GM12875 (cell line): ENCODE data around the gene IQCN.
A peak's percentile ranks its signal among the peaks of the same experiment; 100 is the strongest.

Experiments used
- H3K4me3 ChIP-seq: one replicate; pipeline ENCODE4 v1.5.1; 2011; ENCODE audit warnings: low read depth, low read length, control low read depth
- TF ChIP-seq, protein P1 (sequence below): IDR thresholded peaks from 2 replicates; pipeline ENCODE4 v1.5.1; 2011; ENCODE audit warnings: low read depth, mild to moderate bottlenecking, control low read depth, inconsistent platforms, low read length, moderate library complexity, borderline replicate concordance; ENCODE audit not compliant: insufficient read depth

Gene IQCN

GRCh38 chr19:18279266-18279515 lies 4.9 kb upstream of the IQCN start:
- H3K4me3 ChIP-seq, result peak overlapping the region; percentile 99
- TF ChIP-seq, protein P1, sequence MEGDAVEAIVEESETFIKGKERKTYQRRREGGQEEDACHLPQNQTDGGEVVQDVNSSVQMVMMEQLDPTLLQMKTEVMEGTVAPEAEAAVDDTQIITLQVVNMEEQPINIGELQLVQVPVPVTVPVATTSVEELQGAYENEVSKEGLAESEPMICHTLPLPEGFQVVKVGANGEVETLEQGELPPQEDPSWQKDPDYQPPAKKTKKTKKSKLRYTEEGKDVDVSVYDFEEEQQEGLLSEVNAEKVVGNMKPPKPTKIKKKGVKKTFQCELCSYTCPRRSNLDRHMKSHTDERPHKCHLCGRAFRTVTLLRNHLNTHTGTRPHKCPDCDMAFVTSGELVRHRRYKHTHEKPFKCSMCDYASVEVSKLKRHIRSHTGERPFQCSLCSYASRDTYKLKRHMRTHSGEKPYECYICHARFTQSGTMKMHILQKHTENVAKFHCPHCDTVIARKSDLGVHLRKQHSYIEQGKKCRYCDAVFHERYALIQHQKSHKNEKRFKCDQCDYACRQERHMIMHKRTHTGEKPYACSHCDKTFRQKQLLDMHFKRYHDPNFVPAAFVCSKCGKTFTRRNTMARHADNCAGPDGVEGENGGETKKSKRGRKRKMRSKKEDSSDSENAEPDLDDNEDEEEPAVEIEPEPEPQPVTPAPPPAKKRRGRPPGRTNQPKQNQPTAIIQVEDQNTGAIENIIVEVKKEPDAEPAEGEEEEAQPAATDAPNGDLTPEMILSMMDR, result no peak

DNA sequence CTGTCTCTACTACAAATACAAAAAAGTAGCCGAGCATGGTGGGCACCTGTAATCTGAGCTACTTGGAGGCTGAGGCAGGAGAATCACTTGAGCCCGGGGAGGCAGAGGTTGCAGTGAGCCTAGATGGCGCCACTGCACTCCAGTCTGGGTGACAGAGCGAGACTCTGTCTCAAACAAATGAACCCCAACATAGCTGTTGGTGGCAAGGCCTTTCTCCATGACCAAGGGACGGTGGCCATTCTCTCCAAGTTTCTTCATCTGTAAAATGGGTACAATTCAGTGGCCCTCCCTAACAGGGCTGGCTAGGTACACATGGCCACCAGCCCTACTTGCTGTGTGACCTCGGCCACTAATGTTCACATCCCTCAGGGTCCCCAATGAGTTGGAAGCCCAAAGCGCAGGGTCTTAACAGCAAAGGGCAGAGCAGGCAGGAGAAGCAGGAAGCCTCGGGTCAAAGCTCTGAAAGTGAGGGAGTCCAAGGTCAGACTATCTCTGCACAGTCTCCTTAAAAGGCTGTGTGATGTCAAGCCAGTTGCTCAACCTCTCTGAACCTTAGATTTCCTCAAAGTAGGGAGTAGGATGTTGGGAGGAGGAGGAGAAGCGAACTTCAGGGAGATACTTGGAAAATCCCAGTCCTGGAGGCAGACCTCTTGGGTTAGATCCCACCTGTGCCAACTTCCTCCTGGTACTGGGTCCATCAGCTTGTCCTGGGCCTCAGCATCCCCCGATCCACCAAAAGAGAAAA lies 4.4 kb upstream of the IQCN start:
- TF ChIP-seq, protein P1, result peak; percentile 40; the same call in 1 of the 2 replicates
- H3K4me3 ChIP-seq, result peak overlapping the region; percentile 99

DNA sequence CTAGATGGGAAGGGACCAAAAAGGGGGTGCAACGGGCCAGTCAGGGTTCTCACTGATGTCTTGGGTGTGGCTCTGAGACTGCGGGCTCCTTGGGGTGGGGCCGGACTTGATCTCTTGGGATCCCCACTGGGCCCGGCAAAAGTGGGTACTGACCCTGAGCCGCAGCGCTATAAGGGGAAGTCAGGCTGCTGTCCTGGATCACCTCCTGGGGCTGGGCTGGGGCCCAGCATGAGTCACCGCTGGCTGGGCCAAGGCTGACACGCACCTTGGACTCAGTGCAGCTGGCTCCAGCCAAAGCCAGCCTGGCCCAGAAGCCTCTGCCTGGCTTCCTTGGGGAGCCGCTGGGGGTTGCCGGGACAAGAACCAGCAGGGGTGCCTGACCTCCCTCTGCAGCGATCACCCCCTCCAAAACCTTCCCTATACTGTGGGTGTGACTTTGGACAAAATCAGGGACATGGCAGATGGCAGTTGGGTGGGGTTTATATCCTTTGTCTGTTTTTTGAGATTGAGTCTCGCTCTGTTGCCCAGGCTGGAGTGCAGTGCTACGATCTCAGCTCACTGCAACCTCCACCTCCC lies 617 bp upstream of the IQCN start:
- TF ChIP-seq, protein P1, result no peak
- no peak overlapping the region for H3K4me3 ChIP-seq

DNA sequence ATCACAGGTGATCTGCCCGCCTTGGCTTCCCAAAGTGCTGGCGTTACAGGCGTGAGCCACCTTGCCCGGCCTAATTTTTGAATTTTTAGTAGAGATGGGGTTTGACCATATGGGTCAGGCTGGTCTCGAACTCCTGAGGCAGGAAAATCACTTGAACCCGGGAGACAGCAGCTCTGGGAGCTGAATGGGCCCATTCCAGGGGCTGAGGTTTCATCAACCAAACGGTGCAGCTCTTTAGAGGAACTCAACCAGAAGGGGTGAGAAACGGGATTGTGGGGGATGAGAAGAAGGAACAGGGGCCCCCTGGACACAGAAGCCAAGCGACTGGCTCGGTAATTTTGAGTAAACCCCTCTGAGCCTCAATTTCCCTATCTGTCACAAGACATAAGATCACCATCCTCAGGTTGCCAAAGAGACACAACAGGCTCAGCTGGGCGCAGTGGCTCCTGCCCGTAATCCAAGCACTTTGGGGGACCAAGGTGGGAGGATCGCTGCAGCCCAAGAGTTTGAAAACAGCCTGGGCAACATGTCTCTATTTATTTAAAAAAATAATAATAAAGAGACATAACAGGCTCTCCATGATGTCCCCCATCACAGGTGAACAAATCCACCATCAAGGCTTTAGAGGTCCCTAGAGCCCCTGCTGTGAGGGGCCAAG lies 562 bp downstream of the IQCN start:
- H3K4me3 ChIP-seq, result no peak overlapping the region
- TF ChIP-seq, protein P1, result no peak

- no peak overlapping the region for H3K4me3 ChIP-seq
- TF ChIP-seq, protein P1, result no peak
Measured at GRCh38 chr19:18271433-18271841, 2.8 kb downstream of the IQCN start.

- H3K4me3 ChIP-seq, result no peak overlapping the region
- TF ChIP-seq, protein P1, result no peak
Measured at GRCh38 chr19:18270326-18270725, 3.9 kb downstream of the IQCN start.
